Right forelimb (tissue), 1 donor: Measurements from ENCODE around the gene BEX3.
A peak's percentile ranks its signal among the peaks of the same experiment; 100 is the strongest.
"Not testable (repeated sequence)": the region's sequence is repeated elsewhere in the genome, so short reads cannot be mapped to it uniquely, and the experiment has no call there.

Experiments
- DNase-seq: peaks from one replicate; pipeline ENCODE4 v3.0.0-alpha.2; 2018

Gene BEX3

GRCh38 chrX:103384672-103385071, 8.3 kb downstream of the BEX3 start:
- DNase-seq: no peak

GRCh38 chrX:103385283-103385830, 9.0 kb downstream of the BEX3 start:
- not testable (repeated sequence) for DNase-seq

- no peak for DNase-seq
Observed at GRCh38 chrX:103386332-103386731, 10.0 kb downstream of the BEX3 start.

- no peak for DNase-seq
Observed at GRCh38 chrX:103393487-103393886, 17.1 kb downstream of the BEX3 start.

GRCh38 chrX:103396186-103396585, 19.8 kb downstream of the BEX3 start:
- no peak for DNase-seq

GRCh38 chrX:103396660-103397059, 20.3 kb downstream of the BEX3 start:
- DNase-seq: no peak

GRCh38 chrX:103397707-103398106, 21.4 kb downstream of the BEX3 start:
- DNase-seq: no peak

GRCh38 chrX:103398421-103398864, 22.1 kb downstream of the BEX3 start:
- DNase-seq: no peak

- DNase-seq: no peak
Observed at GRCh38 chrX:103399744-103400143, 23.4 kb downstream of the BEX3 start.

- DNase-seq: no peak
Observed at GRCh38 chrX:103400931-103401330, 24.6 kb downstream of the BEX3 start.

- DNase-seq: peak; percentile 54
Observed at GRCh38 chrX:103404231-103405008, 28.1 kb downstream of the BEX3 start.

- no peak for DNase-seq
Observed at GRCh38 chrX:103405009-103405333, 28.6 kb downstream of the BEX3 start.

GRCh38 chrX:103406256-103406655, 29.9 kb downstream of the BEX3 start:
- no peak for DNase-seq

- DNase-seq: no peak
Observed at GRCh38 chrX:103407776-103408175, 31.4 kb downstream of the BEX3 start.

- DNase-seq: not testable (repeated sequence)
Observed at GRCh38 chrX:103411721-103412120, 35.4 kb downstream of the BEX3 start.

GRCh38 chrX:103413705-103414387, 37.5 kb downstream of the BEX3 start:
- no peak for DNase-seq

GRCh38 chrX:103414561-103414960, 38.2 kb downstream of the BEX3 start:
- no peak for DNase-seq

GRCh38 chrX:103415068-103415467, 38.7 kb downstream of the BEX3 start:
- no peak for DNase-seq

- no peak for DNase-seq
Observed at GRCh38 chrX:103415528-103415927, 39.2 kb downstream of the BEX3 start.

- no peak for DNase-seq
Observed at GRCh38 chrX:103417370-103417769, 41.0 kb downstream of the BEX3 start.

GRCh38 chrX:103417933-103418332, 41.6 kb downstream of the BEX3 start:
- DNase-seq: no peak

- DNase-seq: no peak
Observed at GRCh38 chrX:103418811-103419340, 42.5 kb downstream of the BEX3 start.

- no peak for DNase-seq
Observed at GRCh38 chrX:103423955-103424638, 47.8 kb downstream of the BEX3 start.
